Measurements from ENCODE around the gene PPP2R5E. TPM values are rescaled to one million over a fixed set of nuclear protein-coding genes. Genes with fewer than 3 reads are reported as not detected.

Gene PPP2R5E
- total RNA-seq, 6 experiments from 2014 or later = 12.5 to 34.8 (median 18.2) TPM

DNA sequence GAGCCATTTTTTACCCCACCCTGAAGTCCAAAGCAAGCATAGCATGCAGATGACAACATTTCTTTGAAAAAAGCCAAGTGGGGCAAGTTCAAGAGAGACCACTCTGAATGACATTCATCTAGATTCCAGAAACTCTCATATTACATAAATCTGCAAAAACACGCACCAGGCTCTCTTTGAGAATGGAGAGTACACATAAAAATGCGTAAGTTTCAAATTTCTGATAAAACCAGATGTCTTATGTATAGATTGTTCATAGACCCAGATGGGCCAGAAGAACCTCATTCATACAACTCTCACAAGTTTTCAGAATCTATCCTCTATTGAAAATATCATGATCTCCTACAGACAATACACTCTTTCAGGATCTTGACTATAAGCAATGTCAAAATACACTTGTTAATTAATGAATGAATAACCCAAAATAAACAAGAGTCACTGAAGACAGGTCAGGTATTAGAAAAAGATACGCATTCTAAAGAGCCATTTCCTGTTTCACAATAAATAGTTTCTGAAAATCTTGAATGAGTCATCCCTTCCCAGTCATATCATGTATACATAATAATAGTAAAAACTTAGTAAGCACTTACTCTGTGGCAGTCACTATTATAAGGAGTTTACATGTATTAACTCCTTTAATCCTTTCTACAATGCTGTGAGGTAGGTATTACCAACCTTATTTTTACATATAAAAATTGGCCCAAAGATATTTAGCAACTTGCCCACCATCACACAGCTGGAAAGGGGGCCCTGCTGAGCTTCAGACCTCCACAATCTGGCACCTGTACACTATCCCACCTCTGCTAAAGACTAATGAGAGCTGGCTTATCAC is 72.0 kb downstream of the PPP2R5E start:
- TF ChIP-seq, protein P1, sequence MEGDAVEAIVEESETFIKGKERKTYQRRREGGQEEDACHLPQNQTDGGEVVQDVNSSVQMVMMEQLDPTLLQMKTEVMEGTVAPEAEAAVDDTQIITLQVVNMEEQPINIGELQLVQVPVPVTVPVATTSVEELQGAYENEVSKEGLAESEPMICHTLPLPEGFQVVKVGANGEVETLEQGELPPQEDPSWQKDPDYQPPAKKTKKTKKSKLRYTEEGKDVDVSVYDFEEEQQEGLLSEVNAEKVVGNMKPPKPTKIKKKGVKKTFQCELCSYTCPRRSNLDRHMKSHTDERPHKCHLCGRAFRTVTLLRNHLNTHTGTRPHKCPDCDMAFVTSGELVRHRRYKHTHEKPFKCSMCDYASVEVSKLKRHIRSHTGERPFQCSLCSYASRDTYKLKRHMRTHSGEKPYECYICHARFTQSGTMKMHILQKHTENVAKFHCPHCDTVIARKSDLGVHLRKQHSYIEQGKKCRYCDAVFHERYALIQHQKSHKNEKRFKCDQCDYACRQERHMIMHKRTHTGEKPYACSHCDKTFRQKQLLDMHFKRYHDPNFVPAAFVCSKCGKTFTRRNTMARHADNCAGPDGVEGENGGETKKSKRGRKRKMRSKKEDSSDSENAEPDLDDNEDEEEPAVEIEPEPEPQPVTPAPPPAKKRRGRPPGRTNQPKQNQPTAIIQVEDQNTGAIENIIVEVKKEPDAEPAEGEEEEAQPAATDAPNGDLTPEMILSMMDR (IDR thresholded peaks at IDR 0.05) = no peak
- no peak for TF ChIP-seq POLR2A (IDR thresholded peaks at IDR 0.05)
- Histone ChIP-seq H3K4me3 (no peak overlapping the region), H3K27ac (peak overlapping the region; percentile 28 to 84 (median 61)), H3K9me3 (no peaks in the 10 kb centered on the region), H3K36me3 (no peaks in the 10 kb centered on the region), H3K4me1 (peaks cover 0 to 52% (median 14%) of the 10 kb centered on the region in 4 donors), H3K27me3 (no peaks in the 10 kb centered on the region)
- intact Hi-C loops (cut with DNase I) = no loop called here
- ATAC-seq (peak; percentile 62 to 85 (median 69)), DNase-seq (no peak)
- 28% methylated on average over 3 of the region's 3 CpGs for WGBS (ENCODE audit: insufficient coverage, low coverage, low lambda C conversion rate, missing lambda C conversion rate)

DNA sequence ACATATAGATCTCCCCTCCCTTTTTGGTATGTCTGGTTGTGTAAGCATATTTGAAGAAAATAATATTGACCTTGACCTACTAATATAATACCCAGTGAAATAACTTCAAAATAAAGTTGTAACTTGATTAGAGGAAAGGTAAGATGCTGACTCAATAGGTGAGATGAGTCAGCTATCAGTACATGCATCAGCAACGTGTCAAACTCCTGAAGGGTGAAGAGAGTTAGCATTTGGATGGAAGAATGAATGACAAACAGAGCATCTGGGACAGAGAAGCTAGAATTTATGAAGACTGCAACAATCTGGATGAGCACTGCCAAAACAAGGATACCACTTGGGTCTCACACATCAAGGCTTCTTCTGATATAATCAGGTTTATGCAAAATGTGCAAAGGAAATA is 74.9 kb downstream of the PPP2R5E start:
- TF ChIP-seq, protein P1 (IDR thresholded peaks at IDR 0.05) = no peak
- no peak for TF ChIP-seq POLR2A (IDR thresholded peaks at IDR 0.05)
- no peak overlapping the region for H3K27ac ChIP-seq
- H3K4me3 ChIP-seq = no peak overlapping the region

DNA sequence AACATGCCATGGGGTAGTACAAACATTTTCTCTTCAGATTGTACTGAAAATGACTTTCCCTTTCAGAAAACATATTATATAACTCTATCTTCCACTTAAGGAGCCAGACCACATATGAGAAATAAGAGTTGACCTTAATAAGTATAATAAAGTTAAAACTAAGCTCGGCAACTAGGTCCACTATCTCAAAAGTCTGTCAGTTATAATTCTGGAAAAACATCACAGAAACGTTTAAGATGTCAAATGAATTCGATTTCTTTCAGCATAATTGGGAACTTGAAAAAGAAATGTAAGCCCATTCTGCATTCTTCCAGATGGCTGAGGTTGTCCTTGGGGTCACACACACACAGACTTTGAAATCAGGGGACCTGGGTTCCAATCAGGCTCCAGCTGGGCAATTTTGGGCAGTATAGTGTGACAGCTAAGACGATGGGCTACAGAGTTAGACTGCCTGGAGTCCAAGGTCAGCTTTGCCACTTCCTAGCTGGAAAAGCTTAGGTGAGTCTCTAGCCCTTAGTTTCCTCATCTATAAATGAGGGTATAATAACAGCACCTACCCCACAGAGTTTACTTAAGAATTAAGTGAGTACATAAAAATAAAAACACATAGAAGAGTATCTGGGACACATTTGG is 75.6 kb downstream of the PPP2R5E start:
- intact Hi-C loops (cut with DNase I) = no loop called here

More for the DNA sequence above, 74.9 kb downstream of the PPP2R5E start:
- intact Hi-C loops (cut with DNase I) = no loop called here
- Histone ChIP-seq H3K4me1 (peaks cover 0 to 47% (median 13%) of the 10 kb centered on the region in 4 donors), H3K9me3 (no peaks in the 10 kb centered on the region), H3K36me3 (no peaks in the 10 kb centered on the region), H3K27me3 (no peaks in the 10 kb centered on the region)
- 6% methylated on average over 1 of the region's 1 CpG for WGBS (ENCODE audit: insufficient coverage, low coverage, low lambda C conversion rate, missing lambda C conversion rate)
- ATAC-seq = peak in 3 of 4 donors; percentile 15 to 49 (median 37)
- no peak for DNase-seq

DNA sequence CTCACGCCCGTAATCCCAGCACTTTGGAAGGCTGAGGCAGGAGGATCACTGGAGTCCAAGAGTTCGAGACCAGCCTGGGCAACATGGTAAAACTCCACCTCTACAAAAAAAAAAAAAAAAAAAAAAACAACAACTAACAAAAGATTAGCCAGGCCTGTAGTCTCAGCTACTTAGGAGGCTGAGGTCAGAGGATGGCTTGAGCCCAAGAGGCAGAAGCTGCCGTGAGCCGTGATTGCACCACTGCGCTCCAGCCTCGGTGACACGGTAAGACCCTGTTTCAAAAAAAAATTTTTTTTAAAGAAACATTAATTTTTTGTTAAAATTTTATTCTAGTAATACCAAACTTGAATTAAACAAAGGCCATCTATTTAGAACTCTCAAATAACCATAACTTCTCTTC is 77.8 kb downstream of the PPP2R5E start:
- no peak for DNase-seq
- Histone ChIP-seq H3K4me1 (peaks cover 0 to 29% (median 9%) of the 10 kb centered on the region in 4 donors), H3K27me3 (no peaks in the 10 kb centered on the region), H3K36me3 (no peaks in the 10 kb centered on the region), H3K27ac (no peak overlapping the region), H3K9me3 (no peaks in the 10 kb centered on the region), H3K4me3 (no peak overlapping the region)
- intact Hi-C loops (cut with DNase I) = no loop called here
- no peak for TF ChIP-seq POLR2A (IDR thresholded peaks at IDR 0.05)
- TF ChIP-seq, protein P1 (IDR thresholded peaks at IDR 0.05) = no peak
- WGBS (ENCODE audit: insufficient coverage, low coverage, low lambda C conversion rate, missing lambda C conversion rate) = 89% methylated on average over 8 of the region's 8 CpGs
- no peak for ATAC-seq

More for the DNA sequence above, 75.6 kb downstream of the PPP2R5E start:
- Histone ChIP-seq H3K27ac (no peak overlapping the region), H3K36me3 (no peaks in the 10 kb centered on the region), H3K9me3 (no peaks in the 10 kb centered on the region), H3K4me3 (no peak overlapping the region), H3K27me3 (no peaks in the 10 kb centered on the region), H3K4me1 (peaks cover 0 to 39% (median 13%) of the 10 kb centered on the region in 4 donors)
- no peak for TF ChIP-seq POLR2A (IDR thresholded peaks at IDR 0.05)
- TF ChIP-seq, protein P1 (IDR thresholded peaks at IDR 0.05) = no peak
- WGBS (ENCODE audit: insufficient coverage, low coverage, low lambda C conversion rate, missing lambda C conversion rate) = 53% methylated on average over 4 of the region's 4 CpGs
- DNase-seq = no peak
- ATAC-seq = peak in 2 of 4 donors; percentile 5 to 21

All from right lobe of liver (tissue), 6 donors.